K562 (cell line): Measurements from ENCODE around the gene DUOX2. TPM values are rescaled to one million over a fixed set of nuclear protein-coding genes. Genes with fewer than 3 reads are reported as not detected.
A peak's percentile ranks its signal among the peaks of the same experiment; 100 is the strongest.

ENCODE experiments used
- ATAC-seq: fragments of 200-7000 bp; cut with Tn5 transposase; 3 replicates; pipeline ENCODE4 v1.9.1; 2020; ENCODE audit warnings: moderate library complexity
- BruUV-seq: library from RNA; stranded (reverse); fragments of 400-500 nt; replicated peaks from 2 replicates; lab custom pipeline; 2021; lab: Mats Ljungman, UMichigan
- CTCF ChIA-PET: fragments of 300-600 bp; formaldehyde crosslinking; extraction: SDS; loops from one replicate; lab custom pipeline; 2021; ENCODE audit warnings: low intra/inter-chr PET ratio; lab: Yijun Ruan, JAX
- POLR2A ChIA-PET: fragments of 300-600, 350-650 bp; sonication (Branson Sonifier 250); formaldehyde crosslinking; extraction: SDS; loops from one replicate; lab custom pipeline; 2021; ENCODE audit warnings: antibody characterized with exemption, inconsistent platforms; lab: Yijun Ruan, JAX
- DNase-seq, 4 experiments: peaks; one replicate each; pipeline versions ENCODE4 v3.0.0 to v3.0.0-alpha.2; 2011 to 2018; ENCODE audit warnings: low spot score in 3 of 4, mixed read lengths in 3 of 4; ENCODE audit errors: extremely low read depth in 1 of 4
- FAIRE-seq: peaks from 2 replicates; lab custom pipeline; 2011; peaks lifted over from hg19 to GRCh38; lab: Jason Lieb, UNC
- H2AFZ ChIP-seq: 2 replicates; pipeline ENCODE4 v1.6.0; 2011; ENCODE audit warnings: low read depth, low read length, control low read depth, inconsistent platforms
- H3K27ac ChIP-seq: fragments of 200-600 bp; 3 replicates; pipeline ENCODE4 v1.8.0; 2011; ENCODE audit warnings: low read depth, mild to moderate bottlenecking, control low read depth, inconsistent platforms, low read length, moderate library complexity, mixed read lengths; ENCODE audit errors: extremely low read depth
- H3K27me3 ChIP-seq, 2 experiments: fragments of 300-600 bp in 1 of 2; 2 replicates in 1 of 2; 3 replicates in 1 of 2; pipeline versions ENCODE4 v1.6.0 to v1.8.0; 2011; ENCODE audit warnings: inconsistent platforms in 2 of 2, low read length in 2 of 2, mild to moderate bottlenecking in 1 of 2, mixed read lengths in 1 of 2, moderate library complexity in 1 of 2; ENCODE audit not compliant: control insufficient read depth in 2 of 2, insufficient read depth in 2 of 2
- H3K36me3 ChIP-seq: fragments of 300-600 bp; 3 replicates; pipeline ENCODE4 v1.8.0; 2011; ENCODE audit warnings: mild to moderate bottlenecking, low read length, inconsistent platforms; ENCODE audit not compliant: control insufficient read depth, insufficient read depth
- H3K4me1 ChIP-seq, 2 experiments: fragments of 200-600 bp in 1 of 2; replicated peaks in 1 of 2; 2 replicates in 1 of 2; 3 replicates in 1 of 2; pipeline versions ENCODE4 v1.5.1 to v1.8.0; 2011; ENCODE audit warnings: inconsistent platforms in 2 of 2, low read length in 2 of 2, mild to moderate bottlenecking in 1 of 2, mixed read lengths in 1 of 2, moderate library complexity in 1 of 2; ENCODE audit not compliant: control insufficient read depth in 2 of 2, insufficient read depth in 2 of 2
- H3K4me2 ChIP-seq: 2 replicates; pipeline ENCODE4 v1.6.1; 2011; ENCODE audit warnings: low read length, control low read depth, inconsistent platforms, mixed read lengths; ENCODE audit not compliant: insufficient read depth
- H3K4me3 ChIP-seq: fragments of 200-600 bp; sonication (generic), shearing (Covaris generic); 2 replicates; pipeline ENCODE4 v1.5.1; 2016; ENCODE audit warnings: control low read depth, inconsistent platforms
- H3K79me2 ChIP-seq: fragments of 200-600 bp; 3 replicates; pipeline ENCODE4 v1.8.0; 2011; ENCODE audit warnings: low read length, inconsistent platforms; ENCODE audit not compliant: control insufficient read depth, insufficient read depth
- H3K9ac ChIP-seq, 2 experiments: 2 replicates each; pipeline versions ENCODE4 v1.6.0 to v1.6.1; 2011; ENCODE audit warnings: low read depth in 2 of 2, low read length in 2 of 2, control low read depth in 1 of 2, inconsistent platforms in 1 of 2, mild to moderate bottlenecking in 1 of 2, mixed read lengths in 1 of 2; ENCODE audit not compliant: insufficient read depth in 1 of 2
- H3K9me1 ChIP-seq: one replicate; pipeline ENCODE4 v1.6.0; 2011; ENCODE audit warnings: inconsistent platforms, mild to moderate bottlenecking, low read length, moderate library complexity; ENCODE audit not compliant: control insufficient read depth, insufficient read depth
- H3K9me3 ChIP-seq: replicated peaks from 2 replicates; pipeline ENCODE4 v1.5.1; 2011; ENCODE audit warnings: low read depth, low read length, inconsistent platforms; ENCODE audit not compliant: control insufficient read depth, insufficient read depth
- H4K20me1 ChIP-seq: replicated peaks from 2 replicates; pipeline ENCODE4 v1.6.1; 2011; ENCODE audit warnings: low read length, inconsistent platforms, mixed read lengths; ENCODE audit not compliant: control insufficient read depth, insufficient read depth
- CHD2 ChIP-seq: IDR thresholded peaks from 2 replicates; pipeline ENCODE4 v1.6.1; 2011; ENCODE audit warnings: low read depth, low read length
- EP400 ChIP-seq: fragments of 450-650 bp; IDR thresholded peaks from 2 replicates; pipeline ENCODE4 v1.6.1; 2017; ENCODE audit warnings: antibody characterized with exemption, mild to moderate bottlenecking, moderate library complexity
- HNRNPL ChIP-seq: fragments of 200-400 bp; formaldehyde crosslinking; IDR thresholded peaks from 2 replicates; pipeline ENCODE4 v1.6.1; 2017; ENCODE audit warnings: low read depth, mild to moderate bottlenecking, low read length
- IRF2 ChIP-seq: sonication (generic); formaldehyde crosslinking; IDR thresholded peaks from 2 replicates; pipeline ENCODE4 v1.8.1; 2022; ENCODE audit warnings: mild to moderate bottlenecking, missing genetic modification reagents
- KAT2B ChIP-seq: IDR thresholded peaks from one replicate; pipeline ENCODE4 v1.6.1; 2012; ENCODE audit warnings: low read depth, mild to moderate bottlenecking, control low read depth, inconsistent platforms, low read length, moderate library complexity
- NRF1 ChIP-seq, 2 experiments: fragments of 450-650 bp; IDR thresholded peaks in 1 of 2; conservative IDR thresholded peaks in 1 of 2; 2 replicates each; pipeline ENCODE4 v1.6.1; 2014; ENCODE audit warnings: mild to moderate bottlenecking in 2 of 2
- RFX7 ChIP-seq: fragments of 250-450 bp; sonication (Bioruptor Pico); IDR thresholded peaks from 2 replicates; pipeline ENCODE4 v1.5.1; 2021; ENCODE audit warnings: mild to moderate bottlenecking
- ZNF717 ChIP-seq: fragments of 250-450 bp; sonication (Bioruptor Pico); IDR thresholded peaks from 2 replicates; pipeline ENCODE4 v1.5.0; 2021
- ZNF79 ChIP-seq: fragments of 250-450 bp; sonication (Bioruptor Pico); IDR thresholded peaks from 2 replicates; pipeline ENCODE4 v1.4.0; 2020; ENCODE audit warnings: low read depth, mild to moderate bottlenecking, moderate library complexity
- WGBS: fragments of 100-300 bp; shearing (Covaris generic); methylation state at CpG from one replicate; pipeline ENCODE4 v1.1.6; 2016; ENCODE audit warnings: low coverage, mixed read lengths; ENCODE audit not compliant: insufficient coverage; ENCODE audit errors: missing lambda C conversion rate; 5-methylcytosine and 5-hydroxymethylcytosine counted together
- in situ Hi-C: fragments of 300-500 bp; cut with MboI; formaldehyde crosslinking; loops from 4 replicates; pipeline ENCODE4 v1.15.0; 2018; ENCODE audit warnings: inconsistent platforms, mixed read lengths
- intact Hi-C: fragments of 100-400 bp; cut with micrococcal nuclease; formaldehyde crosslinking; loops from 2 replicates; pipeline ENCODE4 v1.14.2; 2022
- polyA plus RNA-seq, 8 experiments: library from polyadenylated mRNA; depleted of rRNA in 4 of 8; stranded (reverse) in 5 of 8; unstranded in 3 of 8; fragments of >200 nt; fragmentation: Nextera tagmentation in 2 of 8; fragmentation: Illumina TruSeq in 1 of 8; extraction: Ambion mirVana in 2 of 8; extraction: Trizol in 1 of 8; gene quantifications; 2 replicates each; pipeline versions ENCODE4 v1.2.1 to v1.2.3, GENCODE V29; 2011 to 2014; ENCODE audit warnings: inconsistent platforms in 1 of 8, missing spikeins in 1 of 8
- total RNA-seq, 7 experiments: library from RNA; depleted of rRNA in 6 of 7; stranded (reverse); fragments of >200 nt in 6 of 7; fragmentation: Illumina TruSeq in 2 of 7; extraction: Trizol in 2 of 7; gene quantifications; 2 replicates each; pipeline versions ENCODE4 v1.2.1 to v1.2.3, GENCODE V29; 2011 to 2021; ENCODE audit warnings: low replicate concordance in 1 of 7
- TF ChIP-seq, protein P1 (sequence below): fragments of 450-650 bp; IDR thresholded peaks from 2 replicates; pipeline ENCODE4 v1.7.1; 2018; ENCODE audit warnings: mild to moderate bottlenecking, low read depth; ENCODE audit not compliant: partially characterized antibody
- TF ChIP-seq, protein P2 (sequence below): fragments of 450-650 bp; formaldehyde crosslinking; IDR thresholded peaks from 2 replicates; pipeline ENCODE4 v1.4.0; 2020; ENCODE audit warnings: mild to moderate bottlenecking
- TF ChIP-seq, protein P3 (sequence below), 2 experiments: IDR thresholded peaks; 2 replicates each; pipeline ENCODE4 v1.6.1; 2011; ENCODE audit warnings: borderline replicate concordance in 1 of 2, control low read depth in 1 of 2, low read depth in 1 of 2, low read length in 1 of 2, mild to moderate bottlenecking in 1 of 2, mixed read lengths in 1 of 2, moderate library complexity in 1 of 2; ENCODE audit not compliant: insufficient read depth in 1 of 2, insufficient read length in 1 of 2, poor library complexity in 1 of 2, severe bottlenecking in 1 of 2; ENCODE audit errors: extremely low read depth in 1 of 2

The DUOX2 gene
- total and polyA plus RNA-seq, 9 of the 15 experiments (the other 6 are each of a cell fraction or from before 2014, with no cell fraction given), result 0.01 to 0.03 (median 0.02) TPM; not detected in 6

DNA sequence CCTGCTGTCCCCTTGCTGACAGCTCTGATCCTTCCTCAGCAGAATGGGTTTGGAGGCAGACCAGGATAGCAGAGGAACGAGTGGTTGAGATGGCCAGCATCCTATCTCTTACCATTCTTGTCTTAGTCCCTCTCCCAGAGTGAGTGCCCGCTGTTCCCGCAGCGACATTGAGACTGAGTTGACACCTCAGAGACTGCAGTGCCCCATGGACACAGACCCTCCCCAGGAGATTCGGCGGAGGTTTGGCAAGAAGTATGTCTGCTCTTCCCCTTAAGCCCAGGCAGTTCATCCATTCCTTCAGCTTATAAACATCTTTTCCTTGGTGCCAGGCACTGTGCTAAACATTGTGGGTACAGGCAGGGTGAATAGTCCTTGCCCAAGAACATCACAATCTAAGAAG, 37.0 kb upstream of the DUOX2 start (continued):
- TF ChIP-seq CHD2, result no peak

DNA sequence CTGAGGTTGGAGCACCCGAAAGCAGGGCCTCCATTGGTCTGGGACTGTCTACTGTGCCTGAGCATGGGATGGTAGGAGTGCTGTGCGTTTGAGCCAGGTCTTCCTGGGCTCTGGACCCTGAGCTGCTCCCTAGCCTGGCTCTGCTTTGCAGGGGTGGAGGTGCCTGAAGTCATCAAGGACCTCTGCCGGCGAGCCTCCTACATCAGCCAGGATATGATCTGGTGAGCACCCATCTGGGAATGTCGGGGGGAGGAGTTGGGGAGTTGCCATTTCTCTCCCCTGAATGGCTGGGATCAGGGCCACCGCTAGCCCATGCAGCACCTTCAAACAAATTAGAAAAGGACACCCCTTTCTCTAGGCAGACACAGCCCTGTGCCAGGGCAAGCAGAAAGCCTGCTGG, 36.5 kb upstream of the DUOX2 start:
- no peak overlapping the region for H2AFZ ChIP-seq
- no peak overlapping the region for H3K4me2 ChIP-seq
- no peak overlapping the region for H3K27ac ChIP-seq
- H3K9me1 ChIP-seq, result no peaks in the 10 kb centered on the region
- intact Hi-C loops, result no loop called here
- in situ Hi-C loops, result no loop called here
- no peaks in the 10 kb centered on the region for H3K9me3 ChIP-seq
- no peaks in the 10 kb centered on the region for H3K36me3 ChIP-seq
- peaks cover 2 to 21% of the 10 kb centered on the region in 2 experiments; a peak in 4 of 5 replicates for H3K27me3 ChIP-seq
- FAIRE-seq, result no peak
- no TSS peak for BruUV-seq
- peak overlapping the region in 1 of 2 experiments; percentile 14; a peak in 1 of 4 replicates for H3K9ac ChIP-seq
- 9% methylated on average over 6 of the region's 6 CpGs for WGBS
- TF ChIP-seq RFX7 (CRISPR knock-in tag) (no peak), EP400 (no peak), KAT2B (no peak), IRF2 (no peak), ZNF717 (no peak), ZNF79 (CRISPR knock-in tag) (no peak), NRF1 (conservative IDR thresholded peaks at IDR 0.05 in 1 of 2, IDR thresholded peaks at IDR 0.05 in 1 of 2) (no peak), HNRNPL (no peak)
- TF ChIP-seq, protein P1, sequence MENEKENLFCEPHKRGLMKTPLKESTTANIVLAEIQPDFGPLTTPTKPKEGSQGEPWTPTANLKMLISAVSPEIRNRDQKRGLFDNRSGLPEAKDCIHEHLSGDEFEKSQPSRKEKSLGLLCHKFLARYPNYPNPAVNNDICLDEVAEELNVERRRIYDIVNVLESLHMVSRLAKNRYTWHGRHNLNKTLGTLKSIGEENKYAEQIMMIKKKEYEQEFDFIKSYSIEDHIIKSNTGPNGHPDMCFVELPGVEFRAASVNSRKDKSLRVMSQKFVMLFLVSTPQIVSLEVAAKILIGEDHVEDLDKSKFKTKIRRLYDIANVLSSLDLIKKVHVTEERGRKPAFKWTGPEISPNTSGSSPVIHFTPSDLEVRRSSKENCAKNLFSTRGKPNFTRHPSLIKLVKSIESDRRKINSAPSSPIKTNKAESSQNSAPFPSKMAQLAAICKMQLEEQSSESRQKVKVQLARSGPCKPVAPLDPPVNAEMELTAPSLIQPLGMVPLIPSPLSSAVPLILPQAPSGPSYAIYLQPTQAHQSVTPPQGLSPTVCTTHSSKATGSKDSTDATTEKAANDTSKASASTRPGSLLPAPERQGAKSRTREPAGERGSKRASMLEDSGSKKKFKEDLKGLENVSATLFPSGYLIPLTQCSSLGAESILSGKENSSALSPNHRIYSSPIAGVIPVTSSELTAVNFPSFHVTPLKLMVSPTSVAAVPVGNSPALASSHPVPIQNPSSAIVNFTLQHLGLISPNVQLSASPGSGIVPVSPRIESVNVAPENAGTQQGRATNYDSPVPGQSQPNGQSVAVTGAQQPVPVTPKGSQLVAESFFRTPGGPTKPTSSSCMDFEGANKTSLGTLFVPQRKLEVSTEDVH, result no peak
- TF ChIP-seq, protein P2, sequence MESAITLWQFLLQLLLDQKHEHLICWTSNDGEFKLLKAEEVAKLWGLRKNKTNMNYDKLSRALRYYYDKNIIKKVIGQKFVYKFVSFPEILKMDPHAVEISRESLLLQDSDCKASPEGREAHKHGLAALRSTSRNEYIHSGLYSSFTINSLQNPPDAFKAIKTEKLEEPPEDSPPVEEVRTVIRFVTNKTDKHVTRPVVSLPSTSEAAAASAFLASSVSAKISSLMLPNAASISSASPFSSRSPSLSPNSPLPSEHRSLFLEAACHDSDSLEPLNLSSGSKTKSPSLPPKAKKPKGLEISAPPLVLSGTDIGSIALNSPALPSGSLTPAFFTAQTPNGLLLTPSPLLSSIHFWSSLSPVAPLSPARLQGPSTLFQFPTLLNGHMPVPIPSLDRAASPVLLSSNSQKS (CRISPR knock-in tag), result no peak
- TF ChIP-seq, protein P3, sequence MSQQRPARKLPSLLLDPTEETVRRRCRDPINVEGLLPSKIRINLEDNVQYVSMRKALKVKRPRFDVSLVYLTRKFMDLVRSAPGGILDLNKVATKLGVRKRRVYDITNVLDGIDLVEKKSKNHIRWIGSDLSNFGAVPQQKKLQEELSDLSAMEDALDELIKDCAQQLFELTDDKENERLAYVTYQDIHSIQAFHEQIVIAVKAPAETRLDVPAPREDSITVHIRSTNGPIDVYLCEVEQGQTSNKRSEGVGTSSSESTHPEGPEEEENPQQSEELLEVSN (IDR thresholded peaks at IDR 0.05; ENCODE audit: borderline replicate concordance in 1 of 2, extremely low read depth in 1 of 2, insufficient read depth in 1 of 2, insufficient read length in 1 of 2, low read depth in 1 of 2, low read length in 1 of 2, poor library complexity in 1 of 2, severe bottlenecking in 1 of 2), result no peak
- POLR2A ChIA-PET, result interaction anchor here (1.0 kb wide), 1 partner anchor 12 kb away, joined by 3 read pairs; no protein-coding TSS in a partner anchor
- no peak for DNase-seq
- no peak overlapping the region for H3K4me3 ChIP-seq
- CTCF ChIA-PET, result no interaction called here
- H3K4me1 ChIP-seq, result peaks cover 0 to 6% of the 10 kb centered on the region in 2 experiments; a peak in 1 of 5 replicates
- ATAC-seq, result no peak; the same call in 2 of the 3 replicates
- no peaks in the 10 kb centered on the region for H3K79me2 ChIP-seq
- no peaks in the 10 kb centered on the region; the same call in 1 of the 2 replicates for H4K20me1 ChIP-seq
